NCI-H128 (cell line): ENCODE data around the gene ARHGAP23.

Experiments
- DNase-seq: peaks from one replicate; lab custom pipeline; 2025; ENCODE audit not compliant: unreplicated experiment; lab: John Stamatoyannopoulos, UW

The ARHGAP23 gene

GRCh38 chr17:38428112-38428642 lies at the start of gene ARHGAP23:
Gene ARHGAP23 (plus strand): TSS chr17:38428464. CDS start chr17:38428486, 22 bp downstream.
- no peak for DNase-seq

GRCh38 chr17:38379448-38379847 lies 48.8 kb upstream of the ARHGAP23 start:
- DNase-seq: no peak

DNA sequence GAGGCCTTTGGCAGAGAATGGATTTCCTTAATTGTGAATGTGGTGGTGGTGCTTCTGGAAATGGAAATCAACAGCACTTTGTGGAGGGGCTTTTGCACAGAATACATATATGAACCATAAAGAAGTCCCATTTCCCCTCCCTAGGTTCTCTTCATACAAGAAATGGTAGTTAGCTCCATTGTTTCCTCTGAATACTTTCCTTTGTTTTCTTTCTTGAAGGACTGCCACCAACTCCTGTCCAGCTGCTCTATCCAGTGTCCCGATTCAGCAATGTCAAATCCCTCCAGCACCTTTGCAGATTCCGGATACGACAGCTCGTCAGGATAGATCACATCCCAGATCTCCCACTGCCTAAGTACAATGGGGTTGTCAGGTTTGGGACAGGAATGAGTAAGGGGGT lies 33.2 kb upstream of the ARHGAP23 start:
- DNase-seq: no peak

GRCh38 chr17:38397227-38397626 lies 31.0 kb upstream of the ARHGAP23 start:
- no peak for DNase-seq

DNA sequence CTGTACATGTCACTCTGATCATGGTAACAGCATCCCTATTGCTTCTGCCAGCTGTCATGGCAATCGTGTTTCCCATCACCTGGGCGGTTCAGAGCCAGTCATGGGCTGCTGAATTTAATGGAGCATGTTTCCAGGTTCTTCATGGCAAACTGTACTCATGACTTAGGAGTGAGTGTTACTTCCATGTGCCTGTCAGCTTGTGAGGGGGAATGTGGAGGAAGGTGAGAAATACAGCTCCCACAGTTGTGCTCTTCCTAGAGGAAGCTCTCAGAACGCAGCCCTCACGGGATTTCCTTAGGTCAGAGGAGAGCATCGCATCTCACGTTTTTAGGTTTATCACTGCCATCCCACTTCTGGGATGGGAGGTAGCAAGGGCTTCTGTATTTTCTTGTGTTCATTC lies 28.0 kb upstream of the ARHGAP23 start:
- DNase-seq: no peak

GRCh38 chr17:38401459-38401858 lies 26.8 kb upstream of the ARHGAP23 start:
- DNase-seq: no peak

DNA sequence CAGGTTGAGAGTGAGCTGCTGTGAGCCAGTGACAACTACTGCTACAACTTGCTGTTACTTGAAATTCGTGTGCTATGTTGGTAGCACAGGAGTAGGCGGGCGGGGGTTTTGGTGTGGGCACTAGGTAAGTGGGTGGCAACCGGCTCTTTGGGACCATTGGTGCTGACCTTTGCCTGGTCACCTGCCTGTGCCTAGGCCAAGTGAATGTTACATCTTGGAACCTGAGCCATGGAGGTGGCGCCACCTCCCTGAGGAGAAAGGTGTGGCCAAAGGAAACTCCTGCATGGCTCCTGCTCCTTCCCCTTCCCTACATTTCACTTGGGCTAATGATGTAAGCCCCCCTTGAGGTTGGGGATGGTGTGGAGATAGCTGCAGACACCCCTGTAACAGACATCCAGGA lies 25.4 kb upstream of the ARHGAP23 start:
- DNase-seq: no peak

GRCh38 chr17:38403491-38403890 lies 24.8 kb upstream of the ARHGAP23 start:
- no peak for DNase-seq

DNA sequence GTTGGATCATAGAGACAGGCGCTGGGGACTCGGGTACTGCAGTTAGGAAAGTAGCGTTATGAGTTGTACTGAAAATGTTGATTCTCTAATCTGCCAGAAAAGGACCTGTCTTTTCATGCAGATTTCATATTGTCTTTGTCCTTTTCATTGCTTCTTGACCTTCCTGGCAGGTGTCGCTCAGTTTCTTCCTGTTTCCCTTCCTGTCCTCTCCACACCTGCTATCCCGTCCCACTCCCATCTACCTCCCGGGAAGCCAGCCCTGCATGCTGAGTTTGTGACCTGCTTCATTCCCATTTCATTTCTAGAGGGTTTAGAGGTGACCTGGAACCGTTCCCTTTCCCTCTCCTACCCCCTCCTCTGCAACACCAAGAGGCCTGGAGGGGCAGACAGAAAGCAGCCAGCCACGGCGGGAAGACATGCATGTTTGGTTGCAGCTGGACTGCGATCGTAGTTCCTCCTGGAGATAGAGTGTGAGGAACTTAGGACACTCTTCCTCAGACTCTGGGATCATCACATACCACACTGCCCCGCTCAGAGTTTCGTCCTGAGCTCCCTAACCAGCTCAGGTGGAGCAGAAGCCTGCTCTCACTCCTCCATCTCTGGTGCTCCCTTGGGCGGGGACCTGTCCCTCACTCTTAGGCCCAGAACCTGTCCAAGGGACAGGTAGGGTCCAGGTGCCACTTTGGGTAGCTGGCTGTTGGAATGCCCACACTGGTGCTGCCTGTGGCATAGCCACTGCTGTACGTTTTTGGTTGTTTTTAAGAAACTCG lies 23.9 kb upstream of the ARHGAP23 start:
- no peak for DNase-seq

- no peak for DNase-seq
Observed at GRCh38 chr17:38405654-38406053, 22.6 kb upstream of the ARHGAP23 start.

DNA sequence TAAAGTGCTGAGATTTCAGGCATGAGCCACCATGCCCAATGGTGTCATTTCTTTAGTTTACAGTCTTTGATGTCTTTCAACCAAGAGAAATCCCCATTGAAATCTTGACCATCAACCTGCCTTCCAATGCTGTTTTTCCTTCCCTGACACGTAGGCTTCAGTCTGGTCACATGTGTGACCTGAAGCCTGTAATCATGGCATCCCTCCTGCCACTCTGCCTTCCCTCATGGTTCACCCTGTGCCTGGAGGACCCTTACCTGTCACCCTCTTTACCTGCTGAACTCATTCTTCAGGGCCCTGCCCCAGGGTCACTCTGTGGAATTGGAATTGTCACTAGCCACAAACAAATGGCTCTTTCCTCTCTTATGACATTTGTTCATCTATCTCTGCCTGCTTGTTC lies 18.1 kb upstream of the ARHGAP23 start:
- DNase-seq: no peak

GRCh38 chr17:38415250-38416194 lies 12.7 kb upstream of the ARHGAP23 start:
- DNase-seq: peak; percentile 33

GRCh38 chr17:38416840-38417209 lies 11.4 kb upstream of the ARHGAP23 start:
- no peak for DNase-seq

DNA sequence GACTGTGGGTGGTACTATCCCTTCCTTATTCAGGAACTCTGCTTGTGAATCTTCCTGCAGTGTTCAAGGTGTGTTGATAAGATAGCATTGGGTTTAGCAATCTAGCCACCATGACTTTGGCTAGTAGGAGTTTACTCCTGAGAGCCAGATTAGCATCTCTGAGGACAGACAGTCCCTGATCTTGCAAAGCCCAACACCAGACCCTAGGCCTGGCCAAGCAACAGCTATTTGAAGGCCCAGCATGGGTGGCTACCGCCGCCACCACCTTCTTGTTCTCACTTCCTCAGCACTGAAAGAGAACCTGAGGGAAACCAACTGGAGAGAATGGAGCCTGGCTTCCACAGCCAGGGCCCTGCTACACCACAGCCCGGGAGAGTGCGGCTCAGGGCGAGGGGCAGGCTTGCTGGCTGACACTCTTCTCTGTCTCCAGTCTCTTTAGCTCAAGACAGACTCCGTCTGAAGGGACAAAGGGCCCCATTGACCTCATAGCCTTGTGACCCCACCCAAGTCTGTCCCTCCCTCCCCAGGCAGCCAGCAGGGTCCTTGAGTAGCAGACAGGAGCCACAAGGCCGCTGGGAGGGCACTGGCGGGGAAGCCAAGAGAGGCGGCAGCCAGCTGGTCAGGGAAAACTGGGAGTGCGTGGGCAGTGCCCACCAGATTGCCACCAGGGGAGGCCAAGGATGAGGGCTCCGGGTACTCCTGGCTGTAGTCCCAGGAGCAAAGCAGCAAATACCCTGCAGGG lies 10.9 kb upstream of the ARHGAP23 start:
- no peak for DNase-seq

DNA sequence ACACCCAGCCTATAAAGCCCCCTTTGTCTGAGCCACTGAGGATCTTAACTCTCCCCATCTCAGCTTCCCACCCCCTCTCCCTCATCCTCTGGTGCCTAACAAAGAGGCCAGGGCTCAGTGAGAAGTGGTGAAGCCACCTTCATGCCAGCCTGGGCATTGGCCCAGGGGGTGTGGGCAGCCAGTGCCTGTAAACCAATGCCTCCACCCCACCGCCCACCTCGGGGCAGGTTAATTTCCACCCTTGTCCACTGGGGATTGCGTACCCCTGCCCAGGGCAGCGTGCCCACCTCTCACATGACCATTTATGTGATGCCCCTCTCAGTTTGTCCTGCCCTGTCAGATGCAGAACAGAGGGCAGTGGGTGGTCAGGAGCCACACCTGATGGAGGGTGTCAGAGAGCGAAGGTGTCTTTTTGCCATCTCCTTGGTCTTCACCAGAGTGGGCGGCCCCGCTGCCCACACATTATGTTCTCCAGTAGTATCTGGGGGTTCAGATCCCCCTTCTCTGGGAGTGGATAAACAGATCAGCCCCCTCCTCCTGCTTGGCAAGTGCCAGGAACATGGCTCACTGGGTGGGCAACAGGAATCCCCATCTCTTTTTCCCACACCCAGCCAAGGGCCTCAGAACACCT lies 10.1 kb upstream of the ARHGAP23 start:
- no peak for DNase-seq

- DNase-seq: no peak
Observed at GRCh38 chr17:38418693-38419507, 9.4 kb upstream of the ARHGAP23 start.

DNA sequence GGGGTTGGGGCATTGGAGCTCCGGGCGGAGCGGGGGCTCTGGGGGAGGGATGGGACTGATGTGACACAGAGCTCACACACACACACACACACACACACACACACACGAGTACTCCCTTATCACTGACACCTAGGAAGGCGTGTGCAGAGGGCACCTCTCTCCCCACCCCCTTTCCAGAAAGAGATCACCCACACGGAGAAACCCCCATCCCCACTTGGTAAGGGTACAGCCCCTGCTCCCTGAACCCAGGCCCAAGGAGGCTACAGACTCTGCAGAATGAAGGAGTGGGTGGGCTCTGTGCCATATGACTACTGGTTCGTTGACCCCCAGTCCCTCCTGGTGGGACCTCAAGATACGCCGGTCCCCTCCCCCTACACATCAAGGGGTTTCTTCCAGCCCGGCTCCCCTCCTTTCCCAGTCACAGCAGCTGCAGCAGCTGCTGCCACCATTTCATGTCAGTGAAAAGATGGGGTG lies 8.7 kb upstream of the ARHGAP23 start:
- DNase-seq: no peak

GRCh38 chr17:38420518-38420917 lies 7.7 kb upstream of the ARHGAP23 start:
- no peak for DNase-seq

- DNase-seq: no peak
Observed at GRCh38 chr17:38421171-38421841, 7.0 kb upstream of the ARHGAP23 start.
